ENCODE data around the gene TNKS1BP1.

The TNKS1BP1 gene

GRCh38 chr11:57309106-57310059 lies 15.4 kb downstream of the TNKS1BP1 start:
- H3K27me3 ChIP-seq (replicated peaks): no peaks in the 10 kb centered on the region
- H3K27ac ChIP-seq: no peak overlapping the region
- H3K4me3 ChIP-seq (ENCODE audit: low read depth, low read length): no peak overlapping the region
- H3K36me3 ChIP-seq (replicated peaks): peaks cover 61% of the 10 kb centered on the region
- DNase-seq: no peak
- TF ChIP-seq CTCF (IDR thresholded peaks at IDR 0.05; ENCODE audit: low read depth, low read length, missing control alignments): no peak
- in situ Hi-C loops (cut with HindIII; ENCODE audit: low pct_ligation_motif_present, low sequenced_read_pairs): no loop called here

GRCh38 chr11:57308426-57309060 lies 16.2 kb downstream of the TNKS1BP1 start:
- H3K27me3 ChIP-seq (replicated peaks): no peaks in the 10 kb centered on the region
- no peak for TF ChIP-seq CTCF (IDR thresholded peaks at IDR 0.05; ENCODE audit: low read depth, low read length, missing control alignments)
- in situ Hi-C loops (cut with HindIII; ENCODE audit: low pct_ligation_motif_present, low sequenced_read_pairs): no loop called here
- H3K36me3 ChIP-seq (replicated peaks): peaks cover 55% of the 10 kb centered on the region
- H3K27ac ChIP-seq: no peak overlapping the region
- H3K4me3 ChIP-seq (ENCODE audit: low read depth, low read length): no peak overlapping the region
- no peak for DNase-seq

- no peak overlapping the region for H3K27ac ChIP-seq
- in situ Hi-C loops (cut with HindIII; ENCODE audit: low pct_ligation_motif_present, low sequenced_read_pairs): no loop called here
- H3K36me3 ChIP-seq (replicated peaks): peaks cover 55% of the 10 kb centered on the region
- H3K4me3 ChIP-seq (ENCODE audit: low read depth, low read length): no peak overlapping the region
- TF ChIP-seq CTCF (IDR thresholded peaks at IDR 0.05; ENCODE audit: low read depth, low read length, missing control alignments): no peak
- H3K27me3 ChIP-seq (replicated peaks): no peaks in the 10 kb centered on the region
- DNase-seq: no peak
Observed at GRCh38 chr11:57307666-57308270, 17.0 kb downstream of the TNKS1BP1 start.

GRCh38 chr11:57306940-57307565 lies 17.7 kb downstream of the TNKS1BP1 start:
- no peak for DNase-seq
- H3K27me3 ChIP-seq (replicated peaks): no peaks in the 10 kb centered on the region
- TF ChIP-seq CTCF (IDR thresholded peaks at IDR 0.05; ENCODE audit: low read depth, low read length, missing control alignments): no peak
- peaks cover 55% of the 10 kb centered on the region for H3K36me3 ChIP-seq (replicated peaks)
- no peak overlapping the region for H3K27ac ChIP-seq
- in situ Hi-C loops (cut with HindIII; ENCODE audit: low pct_ligation_motif_present, low sequenced_read_pairs): no loop called here
- H3K4me3 ChIP-seq (ENCODE audit: low read depth, low read length): no peak overlapping the region

- H3K27ac ChIP-seq: no peak overlapping the region
- no peak overlapping the region for H3K4me3 ChIP-seq (ENCODE audit: low read depth, low read length)
- in situ Hi-C loops (cut with HindIII; ENCODE audit: low pct_ligation_motif_present, low sequenced_read_pairs): no loop called here
- no peak for DNase-seq
- no peak for TF ChIP-seq CTCF (IDR thresholded peaks at IDR 0.05; ENCODE audit: low read depth, low read length, missing control alignments)
- H3K27me3 ChIP-seq (replicated peaks): no peaks in the 10 kb centered on the region
- peaks cover 59% of the 10 kb centered on the region for H3K36me3 ChIP-seq (replicated peaks)
Observed at GRCh38 chr11:57306161-57306876, 18.4 kb downstream of the TNKS1BP1 start.

All from brain microvascular endothelial cell (primary cell).